ENCODE results near the gene TARBP1. TPM values are rescaled to one million over a fixed set of nuclear protein-coding genes. Genes with fewer than 3 reads are reported as not detected.

Gene TARBP1
- total RNA-seq, 1 donor from 2014 or later = 11.2 TPM

DNA sequence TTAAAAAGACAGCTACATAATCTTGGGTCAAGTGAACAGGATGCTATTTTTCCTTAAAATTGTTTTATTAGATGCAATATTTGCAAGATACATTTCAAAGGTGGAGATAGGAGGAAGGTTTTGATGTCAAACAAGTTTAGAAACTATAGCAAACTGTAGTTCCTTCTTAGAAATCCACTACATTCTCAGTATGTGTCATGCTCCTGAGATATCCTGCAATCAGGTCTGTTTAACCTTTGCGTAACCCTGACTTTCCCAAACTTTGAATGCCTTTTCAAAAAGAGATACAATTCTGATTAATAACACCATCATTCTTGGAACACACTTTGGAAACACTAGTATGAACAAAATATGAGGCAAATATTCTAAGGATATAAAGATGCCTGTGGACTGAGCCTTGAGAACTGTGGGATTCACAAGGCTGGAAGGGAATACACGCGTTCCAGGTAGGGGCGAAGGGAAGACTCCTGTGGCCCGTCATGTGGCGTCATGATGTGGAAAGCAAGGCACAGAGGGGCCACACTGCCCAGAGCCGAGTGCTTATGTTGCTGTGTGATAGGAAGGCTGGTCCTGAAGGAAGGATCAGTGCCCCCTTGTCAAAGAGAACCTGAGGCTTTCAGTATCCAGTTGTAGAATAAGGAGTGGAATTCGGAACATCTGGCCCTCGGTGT lies 19.6 kb upstream of the TARBP1 start:
- Mint-ChIP-seq H3K4me3 (ENCODE audit: unreplicated experiment) (no peak overlapping the region), H3K4me1 (ENCODE audit: low read depth) (peaks cover 52% of the 10 kb centered on the region), H3K9me3 (ENCODE audit: low read depth) (no peaks in the 10 kb centered on the region), H3K27me3 (ENCODE audit: low read depth) (no peaks in the 10 kb centered on the region), H3K36me3 (ENCODE audit: low read depth) (no peaks in the 10 kb centered on the region), H3K27ac (ENCODE audit: unreplicated experiment) (no peak overlapping the region)
- no peak for DNase-seq (ENCODE audit: low spot score)
- no peak for TF ChIP-seq CTCF (IDR thresholded peaks at IDR 0.05)

DNA sequence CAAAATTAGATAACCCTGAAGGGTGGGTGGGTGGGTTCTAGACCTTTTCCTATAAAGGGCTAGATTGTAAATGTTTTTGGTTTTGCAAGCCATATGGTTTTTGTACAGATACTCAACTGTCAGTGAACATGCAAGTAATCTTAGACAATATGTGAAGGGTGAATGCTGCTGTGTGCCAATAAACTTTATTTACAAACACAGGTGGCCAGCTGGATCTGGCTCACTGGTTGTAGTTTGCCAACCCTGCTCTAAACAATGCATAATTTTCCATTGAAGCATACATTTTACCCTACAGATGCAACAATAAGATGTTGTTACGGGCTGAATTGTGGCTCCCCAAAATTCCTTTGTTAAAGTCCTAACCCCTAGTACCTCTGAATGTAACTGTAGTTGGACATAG lies 18.6 kb upstream of the TARBP1 start:
- no peak for TF ChIP-seq CTCF (IDR thresholded peaks at IDR 0.05)
- H3K36me3 Mint-ChIP-seq (ENCODE audit: low read depth) = no peaks in the 10 kb centered on the region
- H3K27ac Mint-ChIP-seq (ENCODE audit: unreplicated experiment) = no peak overlapping the region
- no peak overlapping the region for H3K4me3 Mint-ChIP-seq (ENCODE audit: unreplicated experiment)
- H3K27me3 Mint-ChIP-seq (ENCODE audit: low read depth) = no peaks in the 10 kb centered on the region
- no peak for DNase-seq (ENCODE audit: low spot score)
- H3K4me1 Mint-ChIP-seq (ENCODE audit: low read depth) = peaks cover 46% of the 10 kb centered on the region
- H3K9me3 Mint-ChIP-seq (ENCODE audit: low read depth) = no peaks in the 10 kb centered on the region

- Mint-ChIP-seq H3K27ac (ENCODE audit: unreplicated experiment) (peak overlapping the region; percentile 97), H3K36me3 (ENCODE audit: low read depth) (no peaks in the 10 kb centered on the region), H3K9me3 (ENCODE audit: low read depth) (no peaks in the 10 kb centered on the region), H3K4me3 (ENCODE audit: unreplicated experiment) (peak overlapping the region; percentile 62), H3K27me3 (ENCODE audit: low read depth) (no peaks in the 10 kb centered on the region), H3K4me1 (ENCODE audit: low read depth) (peaks cover 33% of the 10 kb centered on the region)
- DNase-seq (ENCODE audit: low spot score) = no peak
- TF ChIP-seq CTCF (IDR thresholded peaks at IDR 0.05) = no peak
Observed at GRCh38 chr1:234495231-234495990, 16.4 kb upstream of the TARBP1 start.

GRCh38 chr1:234494049-234494448 lies 15.1 kb upstream of the TARBP1 start:
- Mint-ChIP-seq H3K9me3 (ENCODE audit: low read depth) (no peaks in the 10 kb centered on the region), H3K36me3 (ENCODE audit: low read depth) (no peaks in the 10 kb centered on the region), H3K27ac (ENCODE audit: unreplicated experiment) (no peak overlapping the region), H3K27me3 (ENCODE audit: low read depth) (no peaks in the 10 kb centered on the region), H3K4me1 (ENCODE audit: low read depth) (peaks cover 20% of the 10 kb centered on the region), H3K4me3 (ENCODE audit: unreplicated experiment) (no peak overlapping the region)
- no peak for DNase-seq (ENCODE audit: low spot score)
- no peak for TF ChIP-seq CTCF (IDR thresholded peaks at IDR 0.05)

- H3K27me3 Mint-ChIP-seq (ENCODE audit: low read depth) = no peaks in the 10 kb centered on the region
- TF ChIP-seq CTCF (IDR thresholded peaks at IDR 0.05) = no peak
- H3K36me3 Mint-ChIP-seq (ENCODE audit: low read depth) = no peaks in the 10 kb centered on the region
- no peak overlapping the region for H3K27ac Mint-ChIP-seq (ENCODE audit: unreplicated experiment)
- H3K4me3 Mint-ChIP-seq (ENCODE audit: unreplicated experiment) = no peak overlapping the region
- no peaks in the 10 kb centered on the region for H3K9me3 Mint-ChIP-seq (ENCODE audit: low read depth)
- peaks cover 15% of the 10 kb centered on the region for H3K4me1 Mint-ChIP-seq (ENCODE audit: low read depth)
- DNase-seq (ENCODE audit: low spot score) = no peak
Observed at GRCh38 chr1:234490793-234491479, 12.0 kb upstream of the TARBP1 start.
